AG04450 (cell line): ENCODE results near the gene GHITM. TPM values are rescaled to one million over a fixed set of nuclear protein-coding genes. Genes with fewer than 3 reads are reported as not detected.

ENCODE experiments used
- CTCF ChIA-PET: fragments of 300-600, 350-600 bp; formaldehyde crosslinking; extraction: SDS; loops from one replicate; lab custom pipeline; 2022; ENCODE audit warnings: antibody characterized with exemption, inconsistent platforms; lab: Charles Lee
- POLR2A ChIA-PET: fragments of 350-600 bp; formaldehyde crosslinking; extraction: SDS; loops from one replicate; lab custom pipeline; 2021; ENCODE audit warnings: antibody characterized with exemption, inconsistent platforms; lab: Yijun Ruan, JAX
- DNase-seq: peaks from one replicate; pipeline ENCODE4 v3.0.0-alpha.2; 2011; ENCODE audit warnings: low read depth, low spot score
- H3K27ac ChIP-seq: one replicate; pipeline ENCODE4 v1.5.1; 2012; ENCODE audit warnings: low read depth, low read length, control low read depth
- H3K27me3 ChIP-seq: one replicate; pipeline ENCODE4 v1.6.0; 2012; ENCODE audit warnings: low read length; ENCODE audit not compliant: control insufficient read depth, insufficient read depth
- H3K4me3 ChIP-seq: 2 replicates; pipeline ENCODE4 v1.5.1; 2011; ENCODE audit warnings: mild to moderate bottlenecking, low read depth, low read length, control low read depth
- H3K9me3 ChIP-seq: 2 replicates; pipeline ENCODE4 v1.5.1; 2012; ENCODE audit warnings: low read length; ENCODE audit not compliant: control insufficient read depth, insufficient read depth
- CTCF ChIP-seq: IDR thresholded peaks from 2 replicates; pipeline ENCODE4 v1.5.1; 2011; ENCODE audit warnings: low read depth, low read length, control low read depth, inconsistent platforms
- polyA plus RNA-seq: library from polyadenylated mRNA; depleted of rRNA; stranded (reverse); fragments of >200 nt; gene quantifications from 2 replicates; pipeline ENCODE4 v1.2.3, GENCODE V29; 2011

The GHITM gene
- polyA plus RNA-seq, 1 experiment = 227 TPM

GRCh38 chr10:84172467-84173356, 33.4 kb downstream of the GHITM start:
- CTCF ChIA-PET = no interaction called here
- POLR2A ChIA-PET = no interaction called here
- no peak for TF ChIP-seq CTCF

GRCh38 chr10:84173501-84173929, 34.2 kb downstream of the GHITM start, which contains the start of gene GPR15LG:
Gene GPR15LG, plus strand, starts transcription at chr10:84173801. Its CDS starts 51 bp downstream, at chr10:84173852.
- DNase-seq = no peak
- ChIA-PET CTCF (no interaction called here), POLR2A (interaction anchor here (0.9 kb wide), 1 partner anchor 9 kb away, joined by 4 read pairs; no protein-coding TSS in a partner anchor)
- Histone ChIP-seq H3K9me3 (no peaks in the 10 kb centered on the region), H3K4me3 (no peak within 1 kb of the TSS), H3K27ac (no peak within 1 kb of the TSS), H3K27me3 (no peaks in the 10 kb centered on the region)
- TF ChIP-seq CTCF = no peak

More at GRCh38 chr10:84172467-84173356, 33.4 kb downstream of the GHITM start:
- Histone ChIP-seq H3K27me3 (no peaks in the 10 kb centered on the region), H3K9me3 (no peaks in the 10 kb centered on the region), H3K27ac (no peak overlapping the region), H3K4me3 (no peak overlapping the region)
- DNase-seq = no peak

GRCh38 chr10:84175436-84175835, 36.1 kb downstream of the GHITM start:
- Histone ChIP-seq H3K4me3 (no peak overlapping the region), H3K9me3 (no peaks in the 10 kb centered on the region), H3K27me3 (no peaks in the 10 kb centered on the region), H3K27ac (no peak overlapping the region)
- no peak for DNase-seq
- ChIA-PET CTCF (no interaction called here), POLR2A (no interaction called here)
- TF ChIP-seq CTCF = no peak

GRCh38 chr10:84176351-84176750, 37.0 kb downstream of the GHITM start:
- Histone ChIP-seq H3K4me3 (no peak overlapping the region), H3K27me3 (no peaks in the 10 kb centered on the region), H3K9me3 (no peaks in the 10 kb centered on the region; the same call in 1 of the 2 replicates), H3K27ac (no peak overlapping the region)
- DNase-seq = no peak
- ChIA-PET POLR2A (no interaction called here), CTCF (no interaction called here)
- TF ChIP-seq CTCF = no peak
